ENCODE data around the gene DDX56. TPM values are rescaled to one million over a fixed set of nuclear protein-coding genes. Genes with fewer than 3 reads are reported as not detected.

The DDX56 gene
- total and polyA plus RNA-seq, 2 donors from 2014 or later = 62.0 to 83.6 TPM

- Histone ChIP-seq H3K9me3 (ENCODE audit: control insufficient read depth in 2 of 3, insufficient read depth in 1 of 3, low read length in 3 of 3) (no peaks in the 10 kb centered on the region), H3K27me3 (ENCODE audit: control insufficient read depth, insufficient read depth, low read length) (no peaks in the 10 kb centered on the region), H3K4me3 (ENCODE audit: low read length in 3 of 3) (no peak overlapping the region), H3K4me1 (ENCODE audit: control insufficient read depth in 2 of 3, insufficient read depth in 2 of 3, low read depth in 1 of 3, low read length in 3 of 3) (peaks cover 0 to 13% (median 2%) of the 10 kb centered on the region in 3 donors), H3K27ac (ENCODE audit: low read depth in 2 of 2, low read length in 2 of 2) (peak overlapping the region; percentile 81 to 83), H3K9ac (ENCODE audit: low read length in 3 of 3) (peak overlapping the region in 1 of 3 donors; percentile 29), H3K36me3 (ENCODE audit: control insufficient read depth in 2 of 3, insufficient read depth in 3 of 3, low read length in 3 of 3) (no peaks in the 10 kb centered on the region)
- DNase-seq (peak in 3 of 5 donors; percentile 53 to 81 (median 75)), FAIRE-seq (no peak)
- TF ChIP-seq CTCF (IDR thresholded peaks at IDR 0.05; ENCODE audit: borderline replicate concordance, extremely low read depth, insufficient read depth) = no peak
- intact Hi-C loops (cut with DNase I) = no loop called here
Measured at GRCh38 chr7:44595934-44596635, 22.4 kb upstream of the DDX56 start.

GRCh38 chr7:44590910-44591309 lies 17.2 kb upstream of the DDX56 start:
- Histone ChIP-seq H3K4me3 (ENCODE audit: low read length in 3 of 3) (no peak overlapping the region), H3K9me3 (ENCODE audit: control insufficient read depth in 2 of 3, insufficient read depth in 1 of 3, low read length in 3 of 3) (no peaks in the 10 kb centered on the region), H3K27ac (ENCODE audit: low read depth in 2 of 2, low read length in 2 of 2) (no peak overlapping the region), H3K36me3 (ENCODE audit: control insufficient read depth in 2 of 3, insufficient read depth in 3 of 3, low read length in 3 of 3) (no peaks in the 10 kb centered on the region), H3K9ac (ENCODE audit: low read length in 3 of 3) (no peak overlapping the region), H3K4me1 (ENCODE audit: control insufficient read depth in 2 of 3, insufficient read depth in 2 of 3, low read depth in 1 of 3, low read length in 3 of 3) (peaks cover 0 to 6% (median 2%) of the 10 kb centered on the region in 3 donors), H3K27me3 (ENCODE audit: control insufficient read depth, insufficient read depth, low read length) (no peaks in the 10 kb centered on the region)
- intact Hi-C loops (cut with DNase I) = no loop called here
- no peak for TF ChIP-seq CTCF (IDR thresholded peaks at IDR 0.05; ENCODE audit: borderline replicate concordance, extremely low read depth, insufficient read depth)
- DNase-seq = no peak
- FAIRE-seq = no peak

- no peak overlapping the region for H3K9ac ChIP-seq (ENCODE audit: low read length in 3 of 3)
- FAIRE-seq = peak; percentile 49
- H3K36me3 ChIP-seq (ENCODE audit: control insufficient read depth in 2 of 3, insufficient read depth in 3 of 3, low read length in 3 of 3) = no peaks in the 10 kb centered on the region
- H3K27ac ChIP-seq (ENCODE audit: low read depth in 2 of 2, low read length in 2 of 2) = no peak overlapping the region
- H3K9me3 ChIP-seq (ENCODE audit: control insufficient read depth in 2 of 3, insufficient read depth in 1 of 3, low read length in 3 of 3) = no peaks in the 10 kb centered on the region
- DNase-seq = peak in 3 of 5 donors; percentile 38 to 62 (median 50)
- intact Hi-C loops (cut with DNase I) = loop anchor here (10.0 kb wide), 2 partner anchors 257 to 547 kb away; partner anchors contain the start of gene H2AZ2
- TF ChIP-seq CTCF (IDR thresholded peaks at IDR 0.05; ENCODE audit: borderline replicate concordance, extremely low read depth, insufficient read depth) = peak; percentile 55
- no peak overlapping the region for H3K4me3 ChIP-seq (ENCODE audit: low read length in 3 of 3)
- no peaks in the 10 kb centered on the region for H3K4me1 ChIP-seq (ENCODE audit: control insufficient read depth in 2 of 3, insufficient read depth in 2 of 3, low read depth in 1 of 3, low read length in 3 of 3)
- no peaks in the 10 kb centered on the region for H3K27me3 ChIP-seq (ENCODE audit: control insufficient read depth, insufficient read depth, low read length)
Measured at GRCh38 chr7:44587843-44588711, 14.4 kb upstream of the DDX56 start.

All from kidney (tissue), 14 donors.